CD14-positive monocyte (primary cell): ENCODE data around the gene CD1B. TPM values are rescaled to one million over a fixed set of nuclear protein-coding genes. Genes with fewer than 3 reads are reported as not detected.

Experiments
- DNase-seq, 3 donors: peaks; one replicate each; pipeline ENCODE4 v3.0.0-alpha.2; 2011 to 2022
- H2AFZ ChIP-seq: 2 replicates; pipeline ENCODE4 v1.6.0; 2012; ENCODE audit warnings: mild to moderate bottlenecking, low read depth, low read length, inconsistent platforms; ENCODE audit not compliant: insufficient read depth, poor library complexity, severe bottlenecking
- H3K27ac ChIP-seq, 2 donors: 1 replicate in 1 of 2; 2 replicates in 1 of 2; pipeline ENCODE4 v1.5.1; 2012 to 2013; ENCODE audit warnings: low read length in 2 of 2, control low read depth in 1 of 2, inconsistent platforms in 1 of 2, low read depth in 1 of 2, mild to moderate bottlenecking in 1 of 2
- H3K27me3 ChIP-seq, 2 donors: one replicate each; pipeline versions ENCODE4 v1.6.0 to v1.6.1; 2011 to 2013; ENCODE audit warnings: low read length in 2 of 2; ENCODE audit not compliant: control insufficient read depth in 2 of 2, insufficient read depth in 2 of 2
- H3K36me3 ChIP-seq, 2 donors: replicated peaks in 1 of 2; 1 replicate in 1 of 2; 2 replicates in 1 of 2; pipeline versions ENCODE4 v1.5.1 to v1.6.1; 2012 to 2013; ENCODE audit warnings: low read length in 2 of 2, control low read depth in 1 of 2, inconsistent platforms in 1 of 2, mild to moderate bottlenecking in 1 of 2; ENCODE audit not compliant: insufficient read depth in 2 of 2, control insufficient read depth in 1 of 2
- H3K4me1 ChIP-seq, 2 donors: 1 replicate in 1 of 2; 2 replicates in 1 of 2; pipeline versions ENCODE4 v1.5.1 to v1.6.1; 2012 to 2013; ENCODE audit warnings: low read length in 2 of 2, control low read depth in 1 of 2, inconsistent platforms in 1 of 2, mild to moderate bottlenecking in 1 of 2, moderate library complexity in 1 of 2; ENCODE audit not compliant: insufficient read depth in 2 of 2, control insufficient read depth in 1 of 2
- H3K4me2 ChIP-seq: replicated peaks from 2 replicates; pipeline ENCODE3; 2012; ENCODE audit warnings: low read length, moderate library complexity, mild to moderate bottlenecking; ENCODE audit not compliant: poor library complexity, severe bottlenecking; ENCODE audit errors: extremely low read depth
- H3K4me3 ChIP-seq, 3 experiments: fragments of 200-600 bp in 1 of 3; sonication (generic) in 1 of 3; replicated peaks in 1 of 3; 1 replicate in 2 of 3; 2 replicates in 1 of 3; pipeline ENCODE4 v1.5.1; 2011 to 2013; ENCODE audit warnings: low read length in 3 of 3, mild to moderate bottlenecking in 3 of 3, control low read depth in 2 of 3, low read depth in 2 of 3, inconsistent platforms in 1 of 3, moderate library complexity in 1 of 3
- H3K79me2 ChIP-seq: 2 replicates; pipeline ENCODE4 v1.6.0; 2012; ENCODE audit warnings: mild to moderate bottlenecking, control low read depth, inconsistent platforms, low read length, moderate library complexity; ENCODE audit not compliant: insufficient read depth
- H3K9ac ChIP-seq: 2 replicates; pipeline ENCODE4 v1.6.0; 2017; ENCODE audit warnings: low read length, mild to moderate bottlenecking; ENCODE audit not compliant: insufficient read depth, poor library complexity, severe bottlenecking
- H3K9me3 ChIP-seq, 2 donors: replicated peaks in 1 of 2; 1 replicate in 1 of 2; 2 replicates in 1 of 2; pipeline versions ENCODE4 v1.5.1 to v1.6.1; 2012 to 2013; ENCODE audit warnings: low read length in 2 of 2, control low read depth in 1 of 2; ENCODE audit not compliant: control insufficient read depth in 1 of 2, insufficient read depth in 1 of 2
- H4K20me1 ChIP-seq: 2 replicates; pipeline ENCODE4 v1.6.0; 2012; ENCODE audit warnings: mild to moderate bottlenecking, low read length, control low read depth, moderate library complexity; ENCODE audit not compliant: insufficient read depth
- H3K27ac Mint-ChIP-seq, 7 donors: one replicate each; pipeline ENCODE4 v1.8.0; 2020; ENCODE audit warnings: mild to moderate bottlenecking in 7 of 7, mixed read lengths in 7 of 7, moderate library complexity in 6 of 7, inconsistent platforms in 2 of 7
- H3K27me3 Mint-ChIP-seq, 3 donors: one replicate each; pipeline ENCODE4 v1.8.0; 2021 to 2022; ENCODE audit warnings: low read depth in 3 of 3, mild to moderate bottlenecking in 3 of 3, mixed read lengths in 3 of 3, moderate library complexity in 3 of 3, inconsistent platforms in 1 of 3
- H3K36me3 Mint-ChIP-seq, 2 donors: one replicate each; pipeline ENCODE4 v1.8.0; 2020; ENCODE audit warnings: mixed read lengths in 2 of 2, inconsistent platforms in 1 of 2, mild to moderate bottlenecking in 1 of 2
- H3K4me1 Mint-ChIP-seq: one replicate; pipeline ENCODE4 v1.8.0; 2020; ENCODE audit warnings: mild to moderate bottlenecking, mixed read lengths
- H3K4me3 Mint-ChIP-seq, 2 donors: one replicate each; pipeline ENCODE4 v1.8.0; 2020; ENCODE audit warnings: mild to moderate bottlenecking in 2 of 2, mixed read lengths in 2 of 2, moderate library complexity in 1 of 2
- H3K9me3 Mint-ChIP-seq, 7 donors: one replicate each; pipeline ENCODE4 v1.8.0; 2020 to 2022; ENCODE audit warnings: mixed read lengths in 7 of 7, mild to moderate bottlenecking in 6 of 7, moderate library complexity in 6 of 7, inconsistent platforms in 2 of 7
- WGBS: methylation state at CpG from one replicate; pipeline ENCODE4 v1.1.5; 2013; ENCODE audit warnings: missing lambda C conversion rate; ENCODE audit not compliant: insufficient coverage; 5-methylcytosine and 5-hydroxymethylcytosine counted together
- intact Hi-C, 2 donors: fragments of 100-400 bp; cut with micrococcal nuclease; formaldehyde crosslinking; loops; one replicate each; pipeline versions ENCODE4 v1.15.0 to v1.15.1; 2023
- polyA plus RNA-seq, 3 donors: library from polyadenylated mRNA; depleted of rRNA in 1 of 3; unstranded in 2 of 3; stranded (reverse) in 1 of 3; fragments of 300-500 nt in 2 of 3; fragments of >200 nt in 1 of 3; fragmentation: Illumina TruSeq in 2 of 3; gene quantifications; 1 replicate in 2 of 3; 2 replicates in 1 of 3; pipeline ENCODE4 v1.2.3, GENCODE V29; 2012 to 2021
- TF ChIP-seq, protein P1 (sequence below): fragments of 200-600 bp; IDR thresholded peaks from one replicate; pipeline ENCODE4 v1.8.0; 2022; ENCODE audit warnings: antibody characterized with exemption, mild to moderate bottlenecking

The CD1B gene
- polyA plus RNA-seq, 3 donors: 1.3 to 2.7 (median 2.3) TPM

- H3K4me2 ChIP-seq: no peak overlapping the region
- DNase-seq: no peak
- no peaks in the 10 kb centered on the region for H3K36me3 ChIP-seq
- WGBS: 100% methylated on average over 3 of the region's 6 CpGs
- Mint-ChIP-seq H3K9me3 (peaks cover 22 to 38% (median 33%) of the 10 kb centered on the region in 7 donors), H3K36me3 (peaks cover 0 to 4% of the 10 kb centered on the region in 2 donors), H3K27me3 (peaks cover 3 to 7% (median 7%) of the 10 kb centered on the region in 3 donors), H3K4me3 (no peak overlapping the region), H3K4me1 (peaks cover 9% of the 10 kb centered on the region), H3K27ac (no peak overlapping the region)
- H3K27ac ChIP-seq: no peak overlapping the region
- TF ChIP-seq, protein P1, sequence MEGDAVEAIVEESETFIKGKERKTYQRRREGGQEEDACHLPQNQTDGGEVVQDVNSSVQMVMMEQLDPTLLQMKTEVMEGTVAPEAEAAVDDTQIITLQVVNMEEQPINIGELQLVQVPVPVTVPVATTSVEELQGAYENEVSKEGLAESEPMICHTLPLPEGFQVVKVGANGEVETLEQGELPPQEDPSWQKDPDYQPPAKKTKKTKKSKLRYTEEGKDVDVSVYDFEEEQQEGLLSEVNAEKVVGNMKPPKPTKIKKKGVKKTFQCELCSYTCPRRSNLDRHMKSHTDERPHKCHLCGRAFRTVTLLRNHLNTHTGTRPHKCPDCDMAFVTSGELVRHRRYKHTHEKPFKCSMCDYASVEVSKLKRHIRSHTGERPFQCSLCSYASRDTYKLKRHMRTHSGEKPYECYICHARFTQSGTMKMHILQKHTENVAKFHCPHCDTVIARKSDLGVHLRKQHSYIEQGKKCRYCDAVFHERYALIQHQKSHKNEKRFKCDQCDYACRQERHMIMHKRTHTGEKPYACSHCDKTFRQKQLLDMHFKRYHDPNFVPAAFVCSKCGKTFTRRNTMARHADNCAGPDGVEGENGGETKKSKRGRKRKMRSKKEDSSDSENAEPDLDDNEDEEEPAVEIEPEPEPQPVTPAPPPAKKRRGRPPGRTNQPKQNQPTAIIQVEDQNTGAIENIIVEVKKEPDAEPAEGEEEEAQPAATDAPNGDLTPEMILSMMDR: no peak
- H3K9me3 ChIP-seq: peaks cover 27 to 29% of the 10 kb centered on the region in 2 donors
- intact Hi-C loops: no loop called here
- no peaks in the 10 kb centered on the region for H3K79me2 ChIP-seq
- no peak overlapping the region for H3K4me3 ChIP-seq
- H2AFZ ChIP-seq: no peak overlapping the region
- H3K4me1 ChIP-seq: peaks cover 7 to 16% of the 10 kb centered on the region in 2 donors
- H4K20me1 ChIP-seq: no peaks in the 10 kb centered on the region
- H3K9ac ChIP-seq: no peak overlapping the region
- H3K27me3 ChIP-seq: no peaks in the 10 kb centered on the region
Measured at GRCh38 chr1:158371188-158371953, 40.0 kb upstream of the CD1B start.

DNA sequence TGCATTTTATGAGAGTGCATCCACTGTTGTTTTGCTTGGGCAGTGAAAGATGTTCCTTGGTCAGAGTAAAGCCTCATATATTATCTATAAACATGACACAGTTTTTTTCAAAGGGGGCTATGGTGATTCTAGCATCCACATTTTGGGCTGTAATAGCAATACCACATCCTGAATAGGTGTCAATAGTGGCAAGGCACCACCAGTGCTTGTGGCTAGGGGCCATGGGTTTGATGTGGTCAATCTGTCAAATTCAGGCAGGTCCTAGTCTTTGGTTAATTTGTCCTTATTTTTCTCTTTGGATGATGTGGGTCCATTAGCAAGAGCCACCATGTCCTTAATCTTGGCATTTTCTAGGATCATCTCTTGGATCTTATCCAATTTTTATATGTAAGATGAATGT lies 35.5 kb upstream of the CD1B start:
- no peak overlapping the region for H3K27ac Mint-ChIP-seq
- Histone ChIP-seq H2AFZ (no peak overlapping the region), H3K4me1 (no peaks in the 10 kb centered on the region), H3K4me3 (no peak overlapping the region), H3K27me3 (no peaks in the 10 kb centered on the region), H3K79me2 (no peaks in the 10 kb centered on the region), H3K36me3 (no peaks in the 10 kb centered on the region), H3K4me2 (no peak overlapping the region), H3K9me3 (peaks cover 16 to 17% of the 10 kb centered on the region in 2 donors), H3K9ac (no peak overlapping the region), H4K20me1 (no peaks in the 10 kb centered on the region), H3K27ac (no peak overlapping the region)
- H3K4me3 Mint-ChIP-seq: no peak overlapping the region
- H3K9me3 Mint-ChIP-seq: peaks cover 14 to 27% (median 23%) of the 10 kb centered on the region in 7 donors
- H3K4me1 Mint-ChIP-seq: no peaks in the 10 kb centered on the region
- no peak for DNase-seq
- TF ChIP-seq, protein P1: no peak
- H3K36me3 Mint-ChIP-seq: peaks cover 0 to 3% of the 10 kb centered on the region in 2 donors
- intact Hi-C loops: no loop called here
- peaks cover 3 to 12% (median 5%) of the 10 kb centered on the region in 3 donors for H3K27me3 Mint-ChIP-seq
